ENCODE data around the gene SORCS2. TPM values are rescaled to one million over a fixed set of nuclear protein-coding genes. Genes with fewer than 3 reads are reported as not detected.

The SORCS2 gene
- total and polyA plus RNA-seq, 12 donors = 0.67 to 15.5 (median 1.3) TPM

DNA sequence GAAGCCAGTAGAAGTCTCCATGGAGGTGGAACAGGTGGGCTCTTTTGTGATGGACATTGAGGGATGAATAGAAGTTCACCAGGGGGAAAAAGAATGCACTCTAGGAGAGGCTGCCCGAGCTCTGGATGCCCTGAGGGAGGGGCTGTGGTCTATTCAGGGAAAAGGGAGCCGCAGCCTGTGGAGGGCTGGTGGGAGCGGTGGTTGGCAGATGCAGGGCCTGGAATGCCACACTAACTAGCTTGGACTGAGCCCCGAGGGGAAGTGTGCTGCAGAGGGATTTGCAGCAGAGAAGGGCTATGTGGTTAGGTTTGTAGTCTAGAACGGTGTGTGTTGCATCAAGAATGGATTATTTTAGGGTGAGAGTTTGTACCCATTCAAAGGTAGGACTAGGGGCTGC is 271.9 kb downstream of the SORCS2 start:
- TF ChIP-seq POLR2A (IDR thresholded peaks at IDR 0.05) = no peak
- TF ChIP-seq, protein P1, sequence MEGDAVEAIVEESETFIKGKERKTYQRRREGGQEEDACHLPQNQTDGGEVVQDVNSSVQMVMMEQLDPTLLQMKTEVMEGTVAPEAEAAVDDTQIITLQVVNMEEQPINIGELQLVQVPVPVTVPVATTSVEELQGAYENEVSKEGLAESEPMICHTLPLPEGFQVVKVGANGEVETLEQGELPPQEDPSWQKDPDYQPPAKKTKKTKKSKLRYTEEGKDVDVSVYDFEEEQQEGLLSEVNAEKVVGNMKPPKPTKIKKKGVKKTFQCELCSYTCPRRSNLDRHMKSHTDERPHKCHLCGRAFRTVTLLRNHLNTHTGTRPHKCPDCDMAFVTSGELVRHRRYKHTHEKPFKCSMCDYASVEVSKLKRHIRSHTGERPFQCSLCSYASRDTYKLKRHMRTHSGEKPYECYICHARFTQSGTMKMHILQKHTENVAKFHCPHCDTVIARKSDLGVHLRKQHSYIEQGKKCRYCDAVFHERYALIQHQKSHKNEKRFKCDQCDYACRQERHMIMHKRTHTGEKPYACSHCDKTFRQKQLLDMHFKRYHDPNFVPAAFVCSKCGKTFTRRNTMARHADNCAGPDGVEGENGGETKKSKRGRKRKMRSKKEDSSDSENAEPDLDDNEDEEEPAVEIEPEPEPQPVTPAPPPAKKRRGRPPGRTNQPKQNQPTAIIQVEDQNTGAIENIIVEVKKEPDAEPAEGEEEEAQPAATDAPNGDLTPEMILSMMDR (IDR thresholded peaks at IDR 0.05) = no peak
- H3K27me3 ChIP-seq = no peaks in the 10 kb centered on the region
- no peaks in the 10 kb centered on the region for H3K36me3 ChIP-seq (replicated peaks in 1 of 2)
- H3K4me3 ChIP-seq = no peak overlapping the region
- no peak for DNase-seq
- 85 to 90% (median 88%) methylated on average over 5 of the region's 5 CpGs for WGBS, 4 donors
- intact Hi-C loops (cut with DNase I) = no loop called here
- H3K27ac ChIP-seq = no peak overlapping the region
- no peaks in the 10 kb centered on the region for H3K4me1 ChIP-seq (replicated peaks in 1 of 2)
- H3K9me3 ChIP-seq (replicated peaks in 1 of 3) = no peaks in the 10 kb centered on the region

DNA sequence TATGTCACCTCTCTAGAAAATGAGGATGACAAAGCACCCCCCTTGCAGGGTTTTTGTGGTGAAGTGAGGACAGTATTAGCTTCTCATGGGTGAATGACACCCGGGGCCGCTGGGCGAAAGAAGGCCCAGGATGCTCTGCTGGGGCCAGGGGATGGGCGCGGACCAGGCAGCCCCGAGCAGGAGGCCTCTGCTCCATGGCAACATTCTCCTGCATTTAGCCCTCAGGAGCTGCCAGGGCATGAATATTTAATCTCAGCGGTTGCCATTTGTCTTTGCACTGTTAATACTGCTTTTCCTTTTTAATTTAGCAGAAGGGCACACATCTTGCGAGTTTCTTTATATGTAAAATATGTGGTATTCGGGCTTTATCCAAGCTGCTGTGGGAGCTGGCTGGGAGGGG is 272.7 kb downstream of the SORCS2 start:
- Histone ChIP-seq H3K27me3 (no peaks in the 10 kb centered on the region), H3K36me3 (replicated peaks in 1 of 2) (no peaks in the 10 kb centered on the region), H3K9me3 (replicated peaks in 1 of 3) (no peaks in the 10 kb centered on the region), H3K4me3 (no peak overlapping the region), H3K4me1 (replicated peaks in 1 of 2) (no peaks in the 10 kb centered on the region), H3K27ac (no peak overlapping the region)
- DNase-seq = no peak
- no peak for TF ChIP-seq POLR2A (IDR thresholded peaks at IDR 0.05)
- TF ChIP-seq, protein P1 (IDR thresholded peaks at IDR 0.05) = no peak
- intact Hi-C loops (cut with DNase I) = no loop called here
- WGBS, 4 donors = 78 to 81% (median 80%) methylated on average over 9 of the region's 9 CpGs

DNA sequence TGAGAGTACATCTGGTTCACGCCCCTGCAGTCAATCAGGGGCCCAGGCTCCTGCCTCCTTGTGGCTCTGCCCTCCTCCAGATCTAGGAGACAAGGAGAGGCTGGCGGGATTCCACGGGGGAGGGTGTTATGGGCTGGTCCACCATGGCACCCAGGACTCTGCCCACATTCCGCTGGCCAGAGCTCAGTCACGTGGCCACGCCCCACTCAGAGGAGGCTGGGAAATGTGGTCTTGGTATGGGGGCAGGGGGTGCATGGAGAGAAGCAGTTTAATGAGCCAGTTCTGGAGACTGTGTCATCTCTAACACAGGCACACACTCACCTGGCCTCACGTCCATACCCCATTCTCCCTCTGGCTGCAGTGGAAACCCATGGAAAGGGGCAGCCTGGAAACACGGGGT is 273.9 kb downstream of the SORCS2 start:
- Histone ChIP-seq H3K27me3 (no peaks in the 10 kb centered on the region), H3K4me3 (no peak overlapping the region), H3K4me1 (replicated peaks in 1 of 2) (no peaks in the 10 kb centered on the region), H3K27ac (no peak overlapping the region), H3K9me3 (replicated peaks in 1 of 3) (no peaks in the 10 kb centered on the region), H3K36me3 (replicated peaks in 1 of 2) (no peaks in the 10 kb centered on the region)
- TF ChIP-seq, protein P1 (IDR thresholded peaks at IDR 0.05) = no peak
- TF ChIP-seq POLR2A (IDR thresholded peaks at IDR 0.05) = no peak
- intact Hi-C loops (cut with DNase I) = no loop called here
- WGBS, 4 donors = 81 to 96% (median 85%) methylated on average over 4 to 8 of the region's 8 CpGs
- DNase-seq = no peak

DNA sequence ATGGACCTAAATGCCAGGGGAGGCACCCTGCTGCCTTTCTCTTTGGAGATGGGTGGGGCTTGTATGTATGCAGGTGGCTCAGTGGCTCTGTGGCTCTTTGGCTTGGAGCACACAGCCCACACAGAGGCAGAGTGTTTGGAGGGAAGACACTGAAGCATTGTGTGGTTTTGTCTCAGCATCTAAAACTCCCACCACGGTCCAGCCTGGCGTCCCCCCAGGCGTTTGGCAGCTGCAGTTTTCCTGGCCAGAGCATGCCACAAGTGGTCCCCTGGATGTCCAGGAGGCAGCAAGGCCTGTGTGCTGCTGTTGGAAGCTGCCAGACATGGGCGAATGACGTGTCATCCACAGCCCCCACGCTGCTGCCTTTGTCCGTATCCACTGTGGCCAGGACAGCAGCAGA is 274.6 kb downstream of the SORCS2 start:
- Histone ChIP-seq H3K4me1 (replicated peaks in 1 of 2) (no peaks in the 10 kb centered on the region), H3K36me3 (replicated peaks in 1 of 2) (no peaks in the 10 kb centered on the region), H3K4me3 (no peak overlapping the region), H3K9me3 (replicated peaks in 1 of 3) (no peaks in the 10 kb centered on the region), H3K27me3 (no peaks in the 10 kb centered on the region), H3K27ac (no peak overlapping the region)
- intact Hi-C loops (cut with DNase I) = no loop called here
- no peak for DNase-seq
- TF ChIP-seq, protein P1 (IDR thresholded peaks at IDR 0.05) = no peak
- no peak for TF ChIP-seq POLR2A (IDR thresholded peaks at IDR 0.05)
- 63 to 98% (median 92%) methylated on average over 2 to 7 of the region's 7 CpGs for WGBS, 4 donors
